Type B pancreatic cell (in vitro differentiated cells): ENCODE results near the gene GJB3. TPM values are rescaled to one million over a fixed set of nuclear protein-coding genes. Genes with fewer than 3 reads are reported as not detected.
A peak's percentile ranks its signal among the peaks of the same experiment; 100 is the strongest.

Source experiments
- DNase-seq: peaks from one replicate; pipeline ENCODE4 v3.0.0; 2021; ENCODE audit warnings: mixed read lengths; ENCODE audit not compliant: unreplicated experiment; ENCODE audit errors: extremely low spot score
- H3K27ac Mint-ChIP-seq: 2 replicates; pipeline ENCODE4 v1.8.0; 2021; ENCODE audit warnings: mild to moderate bottlenecking, mixed read lengths
- H3K27me3 Mint-ChIP-seq: 2 replicates; pipeline ENCODE4 v1.8.0; 2021; ENCODE audit warnings: mixed read lengths
- H3K36me3 Mint-ChIP-seq: 2 replicates; pipeline ENCODE4 v1.8.0; 2021; ENCODE audit warnings: mixed read lengths
- H3K4me1 Mint-ChIP-seq: one replicate; pipeline ENCODE4 v1.8.0; 2021; ENCODE audit warnings: mixed read lengths; ENCODE audit not compliant: unreplicated experiment
- H3K4me3 Mint-ChIP-seq: 2 replicates; pipeline ENCODE4 v1.8.0; 2021; ENCODE audit warnings: mild to moderate bottlenecking, mixed read lengths
- H3K9me3 Mint-ChIP-seq: 2 replicates; pipeline ENCODE4 v1.8.0; 2021; ENCODE audit warnings: mixed read lengths
- total RNA-seq: library from RNA; stranded (reverse); gene quantifications from 2 replicates; pipeline ENCODE4 v1.2.1, GENCODE V29; 2021; ENCODE audit warnings: low replicate concordance
- TF ChIP-seq, protein P1 (sequence below): fragments of 200-600 bp; sonication (generic); conservative IDR thresholded peaks from 2 replicates; pipeline ENCODE4 v1.5.0; 2021; ENCODE audit warnings: antibody characterized with exemption, mild to moderate bottlenecking

GJB3 gene
- total RNA-seq, 1 donor from 2014 or later, result 6.5 TPM

DNA sequence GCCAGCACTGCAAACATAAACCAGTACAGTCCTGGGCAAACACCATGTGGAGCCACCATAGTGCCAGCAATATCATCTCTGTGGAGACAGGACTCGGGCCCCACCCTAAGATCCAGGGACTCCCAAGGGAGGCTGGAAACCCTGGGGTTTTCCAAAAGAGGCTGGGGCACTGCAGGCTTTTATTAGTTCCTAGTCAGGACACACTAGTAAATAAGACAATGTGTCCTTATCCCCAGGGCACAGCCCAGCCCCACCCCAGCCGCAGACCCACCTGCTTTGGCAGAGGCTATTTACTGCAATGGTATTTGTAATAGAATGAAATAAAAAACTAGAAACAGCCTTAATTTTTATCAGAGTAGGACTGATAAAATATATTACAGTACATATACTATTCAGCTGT lies 486 bp upstream of the GJB3 start:
- Mint-ChIP-seq H3K9me3 (no peaks in the 10 kb centered on the region), H3K36me3 (no peaks in the 10 kb centered on the region), H3K27ac (peak overlapping the region; percentile 81), H3K4me3 (peak overlapping the region; percentile 82), H3K27me3 (peaks cover 67% of the 10 kb centered on the region), H3K4me1 (no peaks in the 10 kb centered on the region)
- no peak for DNase-seq
- TF ChIP-seq, protein P1, sequence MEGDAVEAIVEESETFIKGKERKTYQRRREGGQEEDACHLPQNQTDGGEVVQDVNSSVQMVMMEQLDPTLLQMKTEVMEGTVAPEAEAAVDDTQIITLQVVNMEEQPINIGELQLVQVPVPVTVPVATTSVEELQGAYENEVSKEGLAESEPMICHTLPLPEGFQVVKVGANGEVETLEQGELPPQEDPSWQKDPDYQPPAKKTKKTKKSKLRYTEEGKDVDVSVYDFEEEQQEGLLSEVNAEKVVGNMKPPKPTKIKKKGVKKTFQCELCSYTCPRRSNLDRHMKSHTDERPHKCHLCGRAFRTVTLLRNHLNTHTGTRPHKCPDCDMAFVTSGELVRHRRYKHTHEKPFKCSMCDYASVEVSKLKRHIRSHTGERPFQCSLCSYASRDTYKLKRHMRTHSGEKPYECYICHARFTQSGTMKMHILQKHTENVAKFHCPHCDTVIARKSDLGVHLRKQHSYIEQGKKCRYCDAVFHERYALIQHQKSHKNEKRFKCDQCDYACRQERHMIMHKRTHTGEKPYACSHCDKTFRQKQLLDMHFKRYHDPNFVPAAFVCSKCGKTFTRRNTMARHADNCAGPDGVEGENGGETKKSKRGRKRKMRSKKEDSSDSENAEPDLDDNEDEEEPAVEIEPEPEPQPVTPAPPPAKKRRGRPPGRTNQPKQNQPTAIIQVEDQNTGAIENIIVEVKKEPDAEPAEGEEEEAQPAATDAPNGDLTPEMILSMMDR, result no peak

DNA sequence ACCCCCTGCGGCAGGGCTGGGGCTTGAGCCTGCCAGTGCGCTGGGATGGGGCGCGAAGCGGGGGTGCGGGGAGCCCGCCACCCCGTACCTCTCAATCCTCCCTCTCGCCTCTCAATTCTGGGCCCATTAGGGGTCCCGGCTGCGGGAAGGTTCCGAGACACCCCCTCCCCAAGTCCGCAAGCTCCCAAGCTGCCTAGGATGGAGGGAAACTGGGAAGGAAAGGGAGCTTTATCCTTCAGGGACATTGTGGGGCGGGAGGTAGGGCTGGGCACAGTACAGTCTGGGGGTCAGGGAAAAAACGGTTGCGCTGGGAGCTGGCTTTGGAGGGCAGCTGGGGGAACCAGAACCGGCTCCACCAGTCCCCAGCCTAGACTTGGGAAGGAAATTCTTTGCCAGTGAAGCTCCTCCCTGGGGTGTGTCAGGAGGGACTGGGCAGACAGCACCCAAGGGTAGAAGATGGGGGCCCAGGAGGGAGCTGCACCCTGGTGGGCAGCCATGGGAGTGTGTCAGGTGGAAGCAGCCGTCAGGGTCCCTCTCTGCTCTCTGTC lies 904 bp downstream of the GJB3 start:
- peak overlapping the region; percentile 84 for H3K4me3 Mint-ChIP-seq
- no peaks in the 10 kb centered on the region for H3K36me3 Mint-ChIP-seq
- H3K27me3 Mint-ChIP-seq, result peaks cover 73% of the 10 kb centered on the region

DNA sequence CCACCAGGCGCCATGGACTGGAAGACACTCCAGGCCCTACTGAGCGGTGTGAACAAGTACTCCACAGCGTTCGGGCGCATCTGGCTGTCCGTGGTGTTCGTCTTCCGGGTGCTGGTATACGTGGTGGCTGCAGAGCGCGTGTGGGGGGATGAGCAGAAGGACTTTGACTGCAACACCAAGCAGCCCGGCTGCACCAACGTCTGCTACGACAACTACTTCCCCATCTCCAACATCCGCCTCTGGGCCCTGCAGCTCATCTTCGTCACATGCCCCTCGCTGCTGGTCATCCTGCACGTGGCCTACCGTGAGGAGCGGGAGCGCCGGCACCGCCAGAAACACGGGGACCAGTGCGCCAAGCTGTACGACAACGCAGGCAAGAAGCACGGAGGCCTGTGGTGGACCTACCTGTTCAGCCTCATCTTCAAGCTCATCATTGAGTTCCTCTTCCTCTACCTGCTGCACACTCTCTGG lies 3.8 kb downstream of the GJB3 start:
- H3K9me3 Mint-ChIP-seq, result no peaks in the 10 kb centered on the region
- peaks cover 66% of the 10 kb centered on the region for H3K27me3 Mint-ChIP-seq
- no peak for DNase-seq

More for the DNA sequence above, 904 bp downstream of the GJB3 start:
- Mint-ChIP-seq H3K27ac (peak overlapping the region; percentile 91), H3K4me1 (no peaks in the 10 kb centered on the region), H3K9me3 (no peaks in the 10 kb centered on the region)
- DNase-seq, result no peak
- TF ChIP-seq, protein P1, result peak; percentile 6

DNA sequence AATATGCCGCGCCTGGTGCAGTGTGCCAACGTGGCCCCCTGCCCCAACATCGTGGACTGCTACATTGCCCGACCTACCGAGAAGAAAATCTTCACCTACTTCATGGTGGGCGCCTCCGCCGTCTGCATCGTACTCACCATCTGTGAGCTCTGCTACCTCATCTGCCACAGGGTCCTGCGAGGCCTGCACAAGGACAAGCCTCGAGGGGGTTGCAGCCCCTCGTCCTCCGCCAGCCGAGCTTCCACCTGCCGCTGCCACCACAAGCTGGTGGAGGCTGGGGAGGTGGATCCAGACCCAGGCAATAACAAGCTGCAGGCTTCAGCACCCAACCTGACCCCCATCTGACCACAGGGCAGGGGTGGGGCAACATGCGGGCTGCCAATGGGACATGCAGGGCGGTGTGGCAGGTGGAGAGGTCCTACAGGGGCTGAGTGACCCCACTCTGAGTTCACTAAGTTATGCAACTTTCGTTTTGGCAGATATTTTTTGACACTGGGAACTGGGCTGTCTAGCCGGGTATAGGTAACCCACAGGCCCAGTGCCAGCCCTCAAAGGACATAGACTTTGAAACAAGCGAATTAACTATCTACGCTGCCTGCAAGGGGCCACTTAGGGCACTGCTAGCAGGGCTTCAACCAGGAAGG lies 4.3 kb downstream of the GJB3 start:
- no peaks in the 10 kb centered on the region for H3K9me3 Mint-ChIP-seq
- TF ChIP-seq, protein P1, result no peak

More for the DNA sequence above, 3.8 kb downstream of the GJB3 start:
- no peaks in the 10 kb centered on the region for H3K4me1 Mint-ChIP-seq
- H3K27ac Mint-ChIP-seq, result peak overlapping the region; percentile 51
- TF ChIP-seq, protein P1, result no peak
- H3K36me3 Mint-ChIP-seq, result no peaks in the 10 kb centered on the region
- no peak overlapping the region for H3K4me3 Mint-ChIP-seq

DNA sequence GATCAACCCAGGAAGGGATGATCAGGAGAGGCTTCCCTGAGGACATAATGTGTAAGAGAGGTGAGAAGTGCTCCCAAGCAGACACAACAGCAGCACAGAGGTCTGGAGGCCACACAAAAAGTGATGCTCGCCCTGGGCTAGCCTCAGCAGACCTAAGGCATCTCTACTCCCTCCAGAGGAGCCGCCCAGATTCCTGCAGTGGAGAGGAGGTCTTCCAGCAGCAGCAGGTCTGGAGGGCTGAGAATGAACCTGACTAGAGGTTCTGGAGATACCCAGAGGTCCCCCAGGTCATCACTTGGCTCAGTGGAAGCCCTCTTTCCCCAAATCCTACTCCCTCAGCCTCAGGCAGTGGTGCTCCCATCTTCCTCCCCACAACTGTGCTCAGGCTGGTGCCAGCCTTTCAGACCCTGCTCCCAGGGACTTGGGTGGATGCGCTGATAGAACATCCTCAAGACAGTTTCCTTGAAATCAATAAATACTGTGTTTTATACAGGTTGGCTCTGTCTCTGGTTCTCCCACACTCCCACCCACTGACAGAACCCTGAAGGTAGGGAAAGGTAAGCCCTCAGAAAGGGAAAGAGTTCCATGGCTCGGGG lies 5.0 kb downstream of the GJB3 start:
- Mint-ChIP-seq H3K27me3 (peaks cover 64% of the 10 kb centered on the region), H3K9me3 (no peaks in the 10 kb centered on the region)
- TF ChIP-seq, protein P1, result no peak

More for the DNA sequence above, 4.3 kb downstream of the GJB3 start:
- peak; percentile 56 for DNase-seq
- peak overlapping the region; percentile 51 for H3K27ac Mint-ChIP-seq
- H3K4me1 Mint-ChIP-seq, result no peaks in the 10 kb centered on the region
- no peak overlapping the region for H3K4me3 Mint-ChIP-seq
- H3K27me3 Mint-ChIP-seq, result peaks cover 65% of the 10 kb centered on the region
- no peaks in the 10 kb centered on the region for H3K36me3 Mint-ChIP-seq

More for the DNA sequence above, 5.0 kb downstream of the GJB3 start:
- H3K36me3 Mint-ChIP-seq, result no peaks in the 10 kb centered on the region
- H3K27ac Mint-ChIP-seq, result peak overlapping the region; percentile 67
- H3K4me1 Mint-ChIP-seq, result no peaks in the 10 kb centered on the region
- H3K4me3 Mint-ChIP-seq, result no peak overlapping the region
- DNase-seq, result peak; percentile 24
